GM19238 (cell line): ENCODE results near the gene PLIN3.
"Not testable (repeated sequence)": the region's sequence is repeated elsewhere in the genome, so short reads cannot be mapped to it uniquely, and the experiment has no call there.

ENCODE experiments used
- DNase-seq: peaks from one replicate; pipeline ENCODE4 v3.0.0; 2011; ENCODE audit warnings: low spot score; ENCODE audit not compliant: insufficient read length

The PLIN3 gene, protein sequence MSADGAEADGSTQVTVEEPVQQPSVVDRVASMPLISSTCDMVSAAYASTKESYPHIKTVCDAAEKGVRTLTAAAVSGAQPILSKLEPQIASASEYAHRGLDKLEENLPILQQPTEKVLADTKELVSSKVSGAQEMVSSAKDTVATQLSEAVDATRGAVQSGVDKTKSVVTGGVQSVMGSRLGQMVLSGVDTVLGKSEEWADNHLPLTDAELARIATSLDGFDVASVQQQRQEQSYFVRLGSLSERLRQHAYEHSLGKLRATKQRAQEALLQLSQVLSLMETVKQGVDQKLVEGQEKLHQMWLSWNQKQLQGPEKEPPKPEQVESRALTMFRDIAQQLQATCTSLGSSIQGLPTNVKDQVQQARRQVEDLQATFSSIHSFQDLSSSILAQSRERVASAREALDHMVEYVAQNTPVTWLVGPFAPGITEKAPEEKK

DNA sequence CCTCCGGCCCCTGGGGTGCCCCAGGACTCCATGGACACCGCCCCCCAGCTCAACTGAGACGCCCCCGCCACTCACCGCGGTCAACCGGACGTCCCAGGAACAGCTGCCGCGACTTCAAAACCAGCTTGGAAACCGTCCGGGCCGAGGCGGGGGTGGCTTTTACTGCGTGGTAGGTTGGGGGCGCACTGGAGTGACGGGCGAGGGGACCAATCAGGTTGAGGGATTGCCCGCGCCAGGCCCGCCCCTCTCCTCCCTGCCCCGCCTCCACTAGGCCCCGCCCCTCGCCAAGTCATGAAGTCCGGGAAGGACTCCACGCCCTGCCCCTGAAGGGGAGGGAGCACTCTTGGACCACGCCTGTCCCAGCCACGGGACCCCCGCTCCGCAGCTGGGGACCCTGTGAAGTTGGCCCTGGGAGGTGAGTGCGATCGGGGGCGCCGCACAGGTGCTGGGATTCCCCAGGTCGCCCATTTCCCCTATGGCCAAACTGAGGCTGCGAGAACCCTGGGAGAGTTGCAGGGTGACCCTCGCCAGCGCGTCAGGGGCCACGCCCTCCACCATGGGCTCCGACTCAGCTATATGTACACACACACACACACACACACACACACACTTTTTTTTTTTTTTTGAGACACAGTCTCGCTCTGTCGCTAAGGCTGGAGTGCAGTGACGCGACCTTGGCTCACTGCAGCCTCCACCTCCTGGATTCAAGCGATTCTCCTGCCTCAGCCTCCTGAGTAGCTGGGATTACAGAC, at the start of gene PLIN3:
TSS of gene PLIN3 (minus strand) at position 134 of the 752 bp plus-strand sequence. CDS start 6,273 bp downstream, outside the sequence.
- peak; percentile 96 for DNase-seq

DNA sequence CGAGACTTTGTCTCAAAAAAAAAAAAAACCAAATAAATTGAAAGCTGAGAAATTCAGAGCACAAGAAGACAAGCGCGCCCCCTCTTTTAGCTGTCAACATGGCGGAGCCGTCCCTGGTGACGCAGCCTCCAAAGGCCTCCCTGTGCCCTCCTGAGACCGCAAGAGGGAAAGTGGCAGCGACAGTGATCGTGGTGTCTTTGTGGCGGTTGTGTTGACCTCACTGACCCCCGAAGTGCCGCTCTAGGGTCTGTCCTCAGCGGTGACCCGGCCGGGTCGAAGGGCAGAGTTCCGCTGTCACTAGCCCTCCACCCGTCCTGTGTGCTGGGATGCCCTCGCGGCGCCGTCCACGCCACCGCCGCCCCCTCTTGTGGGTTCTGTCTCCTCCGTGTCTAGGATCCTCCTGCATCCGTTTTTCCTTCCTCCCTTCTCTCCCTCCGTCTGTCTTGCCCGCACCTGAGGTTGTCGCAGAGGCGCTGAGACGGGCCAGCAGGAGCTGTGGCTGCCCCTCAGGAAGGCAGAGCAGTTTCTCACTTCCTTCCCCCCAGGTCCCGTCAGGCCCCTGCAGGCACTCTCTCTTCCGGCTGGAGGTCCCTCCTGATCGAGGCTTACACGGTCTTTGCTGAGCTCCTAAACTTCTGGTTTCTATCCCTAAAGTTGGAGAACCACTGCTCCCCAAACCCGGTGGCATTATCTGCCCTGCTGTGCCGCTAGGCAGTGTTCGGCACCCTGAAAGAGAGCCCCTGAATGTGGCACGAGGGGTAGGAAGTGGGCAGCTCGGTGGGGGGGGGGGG, 49.0 kb upstream of the PLIN3 start:
- DNase-seq: peak; percentile 70

DNA sequence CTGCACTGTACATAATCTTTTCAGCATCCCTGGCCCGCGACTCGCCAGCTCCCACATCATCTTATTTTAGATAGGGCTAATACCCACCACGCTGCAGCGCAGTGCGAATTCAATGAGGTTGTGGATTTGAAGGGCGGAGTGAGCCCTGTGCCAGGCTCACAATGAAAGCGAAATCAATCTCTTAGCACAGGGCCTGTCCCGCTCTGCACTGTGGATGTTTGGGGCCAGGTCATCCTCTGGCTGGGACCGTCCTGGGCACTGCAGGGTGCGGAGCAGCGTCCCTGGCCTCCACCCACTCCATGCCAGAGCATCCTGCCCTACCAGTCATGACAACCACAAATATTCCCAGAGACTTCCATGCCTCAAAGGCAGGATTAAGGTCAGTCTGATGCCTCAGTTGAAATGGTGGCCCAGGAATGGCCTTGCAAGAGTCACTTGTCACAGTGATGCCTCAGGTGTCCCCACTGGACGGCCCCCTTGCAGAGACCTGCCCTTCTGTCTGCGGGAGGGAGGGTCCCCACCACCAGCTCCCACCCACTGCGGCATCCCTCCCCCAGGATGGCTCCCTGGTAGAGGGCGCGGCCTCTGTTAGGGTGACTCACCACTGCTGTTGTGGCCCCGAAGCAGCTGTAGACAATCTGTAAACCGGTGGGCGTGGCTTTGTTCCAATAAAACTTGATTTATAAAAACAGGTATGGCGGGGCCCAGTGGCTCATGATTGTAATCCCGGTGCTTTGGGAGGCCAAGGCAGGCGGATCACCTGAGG, 47.5 kb upstream of the PLIN3 start:
- no peak for DNase-seq

DNA sequence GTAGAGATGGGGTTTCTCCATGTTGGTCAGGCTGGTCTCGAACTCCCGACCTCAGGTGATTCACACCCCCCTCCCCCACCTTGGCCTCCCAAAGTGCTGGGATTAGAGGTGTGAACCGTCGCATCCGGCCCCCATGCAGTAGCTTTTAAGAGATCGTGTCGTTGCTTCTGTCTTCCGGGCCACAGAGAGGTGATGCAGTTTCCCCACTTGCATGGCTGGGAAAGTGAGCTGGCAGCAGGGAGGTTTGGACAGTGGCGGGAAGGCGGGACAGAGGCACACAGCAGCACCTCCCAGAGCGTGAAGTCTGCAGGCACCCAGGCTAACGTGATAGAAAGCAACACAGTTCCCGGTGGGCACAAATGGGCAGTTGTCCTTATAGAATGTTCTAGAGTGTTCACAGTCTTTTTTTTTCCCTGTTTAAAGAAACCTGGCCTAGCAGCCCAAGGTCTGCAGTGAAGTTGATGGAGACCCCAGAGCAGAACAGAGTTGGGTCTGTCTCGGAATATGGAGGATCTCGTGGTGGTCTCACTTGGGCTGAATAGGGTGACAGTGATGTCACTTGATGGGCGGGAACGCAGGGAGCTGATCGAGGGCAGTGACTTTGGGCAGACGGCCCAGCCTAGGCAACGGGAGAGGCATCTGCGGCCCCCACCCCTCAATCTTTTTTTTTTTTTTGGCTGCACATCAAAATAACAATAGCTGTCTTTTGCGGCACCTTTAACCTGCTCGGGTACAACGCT, 46.7 kb upstream of the PLIN3 start:
- DNase-seq: no peak

DNA sequence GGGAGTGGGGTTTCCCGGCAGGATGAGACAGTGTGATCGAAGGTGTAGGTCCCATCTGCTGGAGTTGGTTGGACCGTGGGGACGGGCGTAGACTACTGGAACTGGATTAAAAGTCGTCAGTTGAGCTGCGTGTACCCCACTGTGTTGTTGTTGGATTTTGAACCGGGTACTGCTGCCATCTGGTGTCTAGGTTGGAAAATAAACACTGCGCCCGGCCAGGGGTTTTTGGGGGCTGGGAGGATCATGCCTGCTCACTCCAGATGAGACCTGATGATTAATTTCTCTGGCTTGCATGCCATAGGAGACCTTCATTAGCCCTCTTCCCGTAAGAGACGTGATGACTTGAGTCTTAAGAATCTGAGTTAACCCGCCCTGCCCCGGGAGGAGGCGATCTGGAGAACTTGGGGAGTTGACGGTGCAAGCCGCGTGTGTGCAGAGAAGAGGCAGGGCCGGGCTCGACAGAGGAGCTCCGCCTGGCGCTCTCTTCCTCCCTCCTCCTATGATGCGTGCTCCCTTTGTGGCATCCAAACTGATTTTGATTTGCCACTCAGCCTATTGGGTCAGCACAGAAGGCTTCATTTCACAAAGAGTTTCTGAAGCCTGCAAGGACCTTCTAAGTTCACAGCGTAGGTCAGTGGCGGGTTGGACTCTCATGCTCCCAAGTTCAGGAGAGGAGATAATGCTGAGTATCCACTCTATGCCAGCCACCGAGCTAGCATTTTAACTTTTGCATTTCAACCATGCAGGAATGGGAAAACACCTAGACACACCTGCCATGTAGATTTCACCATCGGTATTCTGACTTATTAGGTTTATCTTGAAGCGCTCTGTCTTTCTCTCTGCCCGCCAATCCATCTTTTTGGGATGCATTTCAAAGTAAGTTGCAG, 44.6 kb upstream of the PLIN3 start:
- peak; percentile 56 for DNase-seq

DNA sequence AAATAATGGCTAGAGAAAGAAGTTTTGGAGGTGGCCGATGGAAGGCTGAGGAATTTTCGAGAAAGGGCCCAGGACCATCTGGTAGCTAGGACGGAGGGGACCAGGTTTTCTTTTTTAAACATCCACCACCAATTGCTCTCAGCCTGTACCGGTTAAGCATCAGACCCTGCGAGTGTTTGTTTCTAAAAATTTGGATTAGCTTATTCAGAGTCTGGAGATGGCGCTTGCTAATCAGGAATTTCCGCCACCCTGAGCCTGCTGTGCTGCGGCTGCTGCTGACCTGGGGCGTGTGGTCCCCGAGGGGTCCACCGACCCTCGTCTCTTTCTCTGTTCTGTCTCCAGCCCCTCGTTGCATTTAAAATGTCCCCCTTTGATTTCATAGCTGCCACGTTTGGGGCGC, 43.8 kb upstream of the PLIN3 start:
- no peak for DNase-seq

DNA sequence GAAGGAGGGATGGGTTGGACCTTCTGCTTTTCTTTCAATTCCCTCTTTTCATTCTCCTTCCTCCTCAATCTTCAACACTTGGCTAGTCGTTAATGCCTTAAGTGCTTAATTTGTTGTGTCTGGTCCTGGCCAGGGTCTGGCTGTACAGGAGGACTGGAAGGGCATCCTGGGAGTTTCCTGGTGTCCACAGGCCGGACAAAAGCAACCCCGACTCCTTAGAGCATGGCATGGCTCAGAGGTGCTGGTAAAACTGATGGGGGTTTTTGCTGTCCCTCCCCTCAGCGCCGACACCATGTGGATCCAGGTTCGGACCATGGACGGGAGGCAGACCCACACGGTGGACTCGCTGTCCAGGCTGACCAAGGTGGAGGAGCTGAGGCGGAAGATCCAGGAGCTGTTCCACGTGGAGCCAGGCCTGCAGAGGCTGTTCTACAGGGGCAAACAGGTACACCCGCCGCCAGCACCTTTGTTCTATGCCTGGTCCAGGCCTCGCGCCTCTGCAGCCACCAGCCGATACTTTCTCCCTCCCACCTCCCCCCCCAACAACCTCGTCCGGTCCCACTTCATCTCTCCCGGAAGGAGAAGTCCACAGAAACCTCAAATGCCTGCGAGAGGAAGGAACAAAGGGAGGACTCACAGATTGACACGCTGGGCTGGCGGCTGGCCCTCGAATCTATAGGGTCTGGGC, 43.3 kb upstream of the PLIN3 start:
- no peak for DNase-seq

DNA sequence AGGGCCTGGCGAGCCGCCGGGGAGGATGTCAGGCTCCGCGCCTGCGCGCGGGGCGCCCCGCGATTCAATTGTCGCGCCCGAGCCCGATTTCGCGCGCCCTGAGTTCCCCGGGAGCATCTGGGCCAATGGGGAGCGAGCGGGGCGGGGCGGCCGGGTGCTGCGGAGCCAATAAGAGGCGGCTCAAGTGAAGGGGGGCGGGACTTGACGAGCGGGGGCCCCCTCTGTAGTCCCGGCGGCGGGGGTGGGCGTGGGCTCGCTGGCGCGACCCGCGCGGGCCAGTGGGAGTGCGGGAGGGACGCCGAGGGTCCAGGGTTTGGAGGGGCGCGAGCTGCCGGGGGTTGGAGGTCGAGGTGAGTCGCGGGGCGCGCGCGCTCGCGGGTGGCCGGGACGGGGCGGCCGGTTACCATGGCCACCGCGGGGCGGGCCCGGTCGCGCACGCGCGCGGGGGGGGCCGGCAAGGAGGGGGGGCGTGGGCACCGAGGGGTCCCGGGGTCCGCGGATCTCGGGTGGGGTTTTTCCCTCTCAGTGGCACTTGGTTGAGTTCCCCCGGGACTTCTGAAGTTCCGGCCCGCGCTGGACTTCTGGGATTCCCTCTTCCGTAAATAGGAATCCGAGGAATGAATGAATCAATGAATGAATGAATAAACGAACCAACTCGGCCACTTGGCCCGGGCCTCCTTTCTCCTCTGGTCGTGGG, 42.6 kb upstream of the PLIN3 start:
- DNase-seq: peak; percentile 99

DNA sequence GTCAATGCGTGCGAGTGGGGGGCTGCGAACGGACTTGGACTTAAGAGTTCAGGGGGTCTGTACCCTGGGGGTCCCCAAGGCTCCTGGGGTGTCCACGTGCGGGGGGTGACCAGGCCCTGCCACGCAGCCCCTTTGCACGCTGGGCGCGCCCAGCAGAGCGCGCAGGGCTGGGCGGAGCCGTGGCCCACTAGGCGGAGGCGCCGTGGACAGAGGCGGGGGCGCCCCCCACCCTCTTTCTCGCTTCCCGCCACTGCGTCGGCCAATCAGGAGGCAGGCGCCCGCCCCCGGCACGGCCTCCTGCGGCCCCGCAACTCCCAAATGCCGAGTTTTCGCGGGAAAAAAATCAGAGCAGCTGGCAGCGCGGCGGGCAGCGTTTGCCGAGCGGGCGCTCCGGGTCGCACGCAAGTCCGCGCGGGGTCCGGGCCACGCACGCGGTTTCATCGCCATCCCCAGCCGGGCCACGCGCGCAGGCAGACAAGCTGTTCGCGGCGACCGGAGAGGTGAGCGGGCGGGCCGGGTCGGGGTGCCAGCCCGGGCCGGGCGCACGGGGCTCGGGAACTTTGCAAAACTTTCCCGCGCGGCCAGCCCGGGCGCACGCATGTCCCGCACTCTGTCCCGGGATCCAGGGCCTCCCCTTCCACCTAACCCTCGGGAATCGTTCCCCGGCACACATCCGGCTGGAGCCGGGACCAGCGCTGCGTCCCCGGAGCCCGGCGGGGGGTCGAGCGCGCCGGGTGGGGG, 41.9 kb upstream of the PLIN3 start, which contains the start of gene UHRF1:
TSS of gene UHRF1 (plus strand) at position 346 of the 741 bp plus-strand sequence. CDS start 1,385 bp downstream, outside the sequence.
- DNase-seq: peak; percentile 72

DNA sequence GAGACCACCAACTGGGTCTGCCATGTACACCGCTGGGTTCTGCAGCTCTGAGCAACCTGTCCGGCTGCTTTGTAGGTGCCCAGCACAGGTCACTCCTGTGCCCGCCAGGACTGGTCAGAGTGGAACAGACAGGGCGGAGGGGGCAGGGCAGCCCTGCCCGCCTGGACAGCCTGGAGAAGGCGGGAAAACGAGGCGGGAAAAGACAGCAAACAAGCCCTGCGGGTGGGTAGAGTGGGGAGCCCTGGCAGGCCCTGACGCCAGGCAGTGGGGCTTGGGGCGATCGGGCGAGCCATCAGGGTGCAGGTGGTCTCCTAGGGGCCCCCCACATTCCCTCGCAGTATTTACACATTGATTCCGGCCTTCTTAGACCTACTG, 41.3 kb upstream of the PLIN3 start:
- no peak for DNase-seq

DNA sequence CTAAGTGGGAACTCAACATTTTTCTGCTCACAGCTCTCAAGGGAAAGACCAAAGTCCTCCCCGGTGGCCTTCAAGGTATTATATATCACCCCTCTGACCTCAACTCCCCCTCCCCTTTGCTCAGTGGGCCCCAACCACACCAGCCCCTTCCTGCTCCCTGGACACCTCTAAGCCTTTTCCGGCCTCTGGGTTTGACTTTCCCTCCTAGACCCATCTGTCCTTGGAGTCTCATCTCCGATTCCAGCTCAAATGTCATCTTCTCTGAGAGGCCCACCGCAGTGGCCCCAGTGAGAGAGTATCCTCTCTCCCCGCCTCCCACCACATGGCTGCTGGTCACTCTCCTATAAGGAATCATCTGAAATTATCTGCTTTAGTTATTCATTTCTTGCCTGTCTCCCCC, 40.9 kb upstream of the PLIN3 start:
- no peak for DNase-seq

DNA sequence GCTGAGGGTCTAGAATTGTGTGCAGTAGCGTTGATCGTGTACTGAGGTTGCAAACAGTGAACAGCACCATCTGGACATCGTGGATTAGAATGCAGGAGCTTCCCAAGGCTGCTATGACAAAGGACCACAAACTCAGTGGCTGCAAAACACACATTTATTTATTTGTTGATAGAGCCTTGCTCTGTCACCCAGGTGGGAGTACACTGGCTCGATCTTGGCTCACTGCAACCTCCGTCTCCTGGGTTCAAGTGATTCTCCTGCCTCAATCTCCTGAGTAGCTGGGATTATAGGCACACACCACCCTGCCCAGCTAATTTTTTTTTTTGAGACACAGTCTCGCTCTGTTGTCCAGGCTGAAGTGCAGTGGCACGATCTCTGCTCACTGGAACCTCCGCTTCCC, 39.5 kb upstream of the PLIN3 start:
- no peak for DNase-seq

DNA sequence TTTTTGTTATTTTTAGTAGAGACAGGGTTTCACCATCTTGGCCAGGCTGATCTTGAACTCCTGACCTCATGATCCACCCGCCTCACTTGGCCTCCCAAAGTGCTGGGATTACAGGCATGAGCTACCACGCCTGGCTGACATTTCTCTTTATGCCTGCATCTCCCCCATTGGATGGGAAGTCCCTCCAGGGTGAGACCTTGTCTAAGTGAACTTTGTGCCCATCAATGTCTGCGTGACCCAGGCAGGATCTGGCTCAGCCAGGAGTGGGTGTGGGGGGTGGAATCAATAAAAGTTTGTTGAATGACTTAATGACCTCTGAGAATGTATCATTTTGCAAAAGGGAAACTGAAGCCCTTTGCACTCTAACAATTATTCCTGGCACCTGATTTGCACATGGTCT, 37.0 kb upstream of the PLIN3 start:
- no peak for DNase-seq

DNA sequence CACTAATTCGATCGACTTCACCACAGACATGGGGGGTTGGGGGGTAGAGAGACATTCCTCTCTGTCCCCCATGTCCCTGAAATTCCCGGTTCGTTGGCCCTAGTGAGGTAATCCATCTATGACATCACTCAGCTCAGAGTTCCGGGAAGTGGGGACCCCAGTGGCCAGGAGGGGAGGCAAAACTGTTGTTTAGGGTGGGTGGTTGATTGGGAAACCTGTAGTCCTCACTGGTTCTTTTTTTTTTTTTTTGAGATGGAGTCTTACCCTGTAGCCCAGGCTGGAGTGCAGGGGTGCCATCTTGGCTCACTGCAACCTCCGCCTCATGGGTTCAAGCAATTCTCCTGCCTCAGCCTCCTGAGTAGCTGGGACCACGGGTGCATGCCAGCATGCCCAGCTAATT, 35.3 kb upstream of the PLIN3 start, which contains the start of gene ARRDC5:
TSS of gene ARRDC5 (minus strand) at position 101 of the 400 bp plus-strand sequence. CDS start at position 30, 71 bp downstream.
- DNase-seq: no peak

DNA sequence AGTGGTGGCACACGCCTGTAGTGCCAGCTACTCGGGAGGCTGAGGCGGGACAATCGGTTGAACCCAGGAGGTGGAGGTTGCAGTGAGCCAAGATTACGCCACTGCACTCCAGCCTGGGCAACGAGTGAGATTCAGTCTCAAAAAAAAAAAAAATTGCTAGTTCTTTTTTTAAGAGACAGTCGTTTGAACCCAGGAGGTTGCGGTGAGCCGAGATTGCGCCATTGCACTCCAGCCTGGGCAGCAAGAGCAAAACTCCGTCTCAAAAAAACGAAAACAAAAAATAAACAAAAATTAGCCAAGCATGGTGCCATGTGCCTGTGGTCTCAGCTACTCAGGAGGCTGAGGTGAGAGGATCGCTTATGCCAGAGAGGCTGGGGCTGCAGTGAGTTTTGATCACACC, 33.4 kb upstream of the PLIN3 start:
- not testable (repeated sequence) for DNase-seq

DNA sequence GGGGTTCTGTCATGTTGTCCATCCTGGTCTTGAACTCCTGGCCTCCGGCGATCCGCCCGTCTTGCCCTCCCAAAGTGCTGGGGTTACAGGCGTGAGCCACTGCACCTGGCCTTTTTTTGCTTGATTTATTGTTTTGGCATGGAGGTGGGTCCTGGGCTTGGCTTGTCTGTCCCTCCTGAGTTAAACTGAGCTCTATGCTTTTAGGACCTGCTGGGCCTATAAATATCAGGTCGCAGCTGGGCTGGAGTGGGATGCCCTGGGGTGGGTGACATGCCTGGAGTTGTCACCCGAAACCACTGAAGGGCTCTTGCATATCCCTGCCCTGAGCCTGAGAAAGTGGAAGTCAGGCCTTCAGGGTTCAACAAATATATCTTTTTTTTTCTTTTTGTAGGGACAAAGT, 29.7 kb upstream of the PLIN3 start:
- no peak for DNase-seq

DNA sequence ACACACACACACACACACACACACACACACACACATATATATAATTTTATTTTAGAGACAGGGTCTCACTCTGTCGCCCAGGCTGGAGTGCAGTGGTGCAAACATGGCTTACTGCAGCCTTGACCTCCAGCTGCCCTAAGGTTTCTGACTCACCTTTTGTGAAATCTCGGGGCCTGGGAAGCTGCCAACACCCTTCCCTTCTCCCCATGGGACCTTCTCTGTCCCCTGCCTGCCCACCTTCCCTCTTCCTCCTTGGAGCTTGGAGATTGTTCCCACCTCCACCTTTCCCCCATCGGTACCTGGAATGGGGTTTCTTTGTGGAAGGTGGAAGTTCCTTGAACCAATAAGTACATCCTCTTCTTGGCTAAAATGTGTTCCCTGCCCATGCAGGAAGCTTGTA, 28.9 kb upstream of the PLIN3 start:
- no peak for DNase-seq
